HG03354 (cell line): ENCODE data around the gene CD79B.
"Not testable (repeated sequence)": the region's sequence is repeated elsewhere in the genome, so short reads cannot be mapped to it uniquely, and the experiment has no call there.

Source experiments
- ATAC-seq: cut with Tn5 transposase; IDR thresholded peaks from one replicate; pipeline ENCODE4 v1.9.1; 2021; ENCODE audit warnings: mild to moderate bottlenecking; ENCODE audit not compliant: unreplicated experiment, poor library complexity, severe bottlenecking

CD79B gene

DNA sequence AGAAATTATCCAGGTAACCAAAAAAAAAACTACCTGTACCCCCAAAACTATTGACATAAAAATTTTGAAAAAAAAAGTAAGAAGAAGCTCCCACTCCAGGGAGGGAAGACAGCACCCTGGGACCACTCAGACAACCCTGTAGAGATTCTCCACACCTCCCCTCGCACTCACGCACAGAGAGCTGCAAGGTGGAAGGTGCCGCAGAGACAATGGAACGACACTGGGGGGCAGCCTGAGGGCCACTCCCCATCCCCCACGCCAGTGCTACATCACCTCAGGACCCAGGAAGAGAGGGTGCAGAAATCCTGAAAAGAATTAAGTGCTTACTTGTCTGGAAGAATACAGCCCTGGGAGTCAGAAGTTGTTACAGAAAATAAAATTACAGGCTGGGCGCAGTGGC is 5.2 kb upstream of the CD79B start:
- no peak for ATAC-seq

DNA sequence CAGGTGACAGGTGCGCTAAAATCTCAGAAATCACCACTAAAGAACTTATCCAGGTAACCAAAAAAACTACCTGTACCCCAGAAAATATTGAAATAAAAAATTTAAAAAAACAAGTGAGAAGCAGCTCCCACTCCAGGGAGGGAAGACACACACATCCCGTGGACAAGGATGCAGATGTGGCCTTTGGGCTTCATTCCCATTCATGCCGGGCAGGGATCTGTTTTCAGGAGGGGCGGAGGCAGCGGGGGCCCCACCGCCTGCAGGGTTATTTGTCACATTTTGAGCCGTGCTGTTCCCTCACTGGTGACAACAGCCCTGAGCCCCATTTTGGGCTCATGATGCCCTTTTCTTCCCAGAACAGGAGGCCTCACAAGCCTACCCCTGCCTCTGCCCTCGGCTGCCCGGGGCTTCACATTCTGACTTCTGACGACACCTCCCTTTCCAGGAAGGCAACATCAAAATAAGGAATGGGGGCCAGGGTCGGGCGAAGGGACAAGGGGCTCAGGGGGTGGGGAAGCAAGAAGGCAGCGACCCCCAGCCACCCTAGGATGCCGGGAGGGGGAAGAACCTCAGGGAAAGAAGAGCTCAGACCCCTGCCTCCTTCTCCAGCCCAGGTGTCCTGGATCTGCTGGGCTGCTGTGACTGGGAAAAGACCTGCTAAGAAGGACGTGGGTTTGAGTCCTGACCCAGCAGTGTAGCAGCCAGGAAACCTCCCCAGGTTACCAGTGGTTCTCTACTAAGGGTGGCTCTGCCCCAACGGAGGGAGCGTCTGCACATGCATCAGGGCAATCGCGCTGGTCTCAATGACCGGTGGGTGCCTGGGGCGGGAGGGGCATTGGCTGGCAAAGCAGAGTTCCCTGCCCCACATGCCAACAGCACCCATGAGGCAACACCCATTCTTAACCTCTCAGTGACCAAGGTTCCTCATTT is 2.3 kb upstream of the CD79B start:
- ATAC-seq: no peak

DNA sequence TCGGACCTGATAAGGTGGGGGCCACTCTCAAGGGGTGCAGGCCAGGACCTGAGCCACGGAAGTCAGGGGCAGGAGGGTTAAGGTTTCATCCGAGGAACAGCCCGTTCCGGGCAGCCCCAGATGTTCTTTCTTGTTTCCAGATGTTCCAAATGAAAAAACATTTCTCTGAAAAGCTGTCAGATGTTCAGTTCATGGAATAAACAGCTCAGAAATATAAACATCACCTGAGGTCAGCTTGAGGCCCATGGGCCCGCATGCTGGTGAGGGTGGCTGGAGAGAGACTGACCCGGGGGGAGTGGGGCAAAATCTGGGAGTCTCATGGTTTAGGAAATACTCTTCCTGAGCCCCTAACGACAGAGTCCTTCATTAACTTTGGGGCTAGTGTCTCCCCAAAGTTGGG is 1.5 kb upstream of the CD79B start:
- ATAC-seq: no peak

DNA sequence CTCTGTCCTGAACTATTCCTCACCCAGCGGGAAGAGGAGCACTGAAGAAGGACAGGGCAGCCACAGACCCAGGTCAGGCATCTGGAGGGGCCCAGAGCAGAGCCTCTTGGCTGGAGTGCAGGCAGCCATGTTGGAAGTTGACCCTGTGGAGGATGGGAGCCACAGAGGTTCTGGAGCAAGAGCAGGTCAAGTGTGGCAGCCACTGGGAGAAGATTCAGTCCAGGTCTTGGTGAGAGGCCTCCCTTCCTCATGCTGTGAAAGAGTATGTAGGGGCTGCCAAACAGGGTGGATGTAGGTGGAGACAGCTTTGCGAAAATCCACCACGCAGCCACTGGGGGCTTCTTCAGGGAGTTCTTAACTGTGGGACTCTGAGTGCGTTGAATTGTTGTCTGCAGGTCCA is 590 bp upstream of the CD79B start:
- peak; percentile 17 for ATAC-seq

DNA sequence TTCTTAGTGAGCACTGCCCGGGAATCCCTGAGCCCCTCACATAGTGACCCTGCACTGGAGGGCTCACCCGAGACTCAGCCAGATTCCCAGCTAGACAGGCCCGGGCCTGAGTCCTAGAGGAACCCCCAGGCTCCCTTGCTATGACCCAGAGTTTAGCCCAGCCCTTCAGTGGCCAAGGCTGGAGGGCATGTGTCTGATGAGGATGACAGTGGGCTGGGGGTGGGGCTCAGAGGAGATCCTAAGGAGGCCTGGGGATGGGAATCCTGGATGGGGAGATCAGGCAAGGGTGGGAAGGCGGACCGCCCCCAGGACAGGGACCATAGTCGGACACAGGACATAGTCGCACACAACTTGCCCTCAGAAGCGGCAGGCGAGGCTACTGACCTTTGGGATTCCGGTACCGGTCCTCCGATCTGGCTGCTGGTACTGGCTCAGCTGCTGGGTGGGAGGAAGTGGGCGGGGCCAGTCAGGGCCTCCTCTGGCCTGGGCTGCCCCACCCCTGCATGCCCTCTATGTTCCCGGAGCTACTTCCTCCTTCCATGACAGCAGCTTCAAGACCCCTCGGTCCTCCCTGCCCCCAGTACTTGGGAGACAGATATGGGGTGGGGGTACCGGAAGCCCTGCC is 1.1 kb downstream of the CD79B start:
- ATAC-seq: no peak

DNA sequence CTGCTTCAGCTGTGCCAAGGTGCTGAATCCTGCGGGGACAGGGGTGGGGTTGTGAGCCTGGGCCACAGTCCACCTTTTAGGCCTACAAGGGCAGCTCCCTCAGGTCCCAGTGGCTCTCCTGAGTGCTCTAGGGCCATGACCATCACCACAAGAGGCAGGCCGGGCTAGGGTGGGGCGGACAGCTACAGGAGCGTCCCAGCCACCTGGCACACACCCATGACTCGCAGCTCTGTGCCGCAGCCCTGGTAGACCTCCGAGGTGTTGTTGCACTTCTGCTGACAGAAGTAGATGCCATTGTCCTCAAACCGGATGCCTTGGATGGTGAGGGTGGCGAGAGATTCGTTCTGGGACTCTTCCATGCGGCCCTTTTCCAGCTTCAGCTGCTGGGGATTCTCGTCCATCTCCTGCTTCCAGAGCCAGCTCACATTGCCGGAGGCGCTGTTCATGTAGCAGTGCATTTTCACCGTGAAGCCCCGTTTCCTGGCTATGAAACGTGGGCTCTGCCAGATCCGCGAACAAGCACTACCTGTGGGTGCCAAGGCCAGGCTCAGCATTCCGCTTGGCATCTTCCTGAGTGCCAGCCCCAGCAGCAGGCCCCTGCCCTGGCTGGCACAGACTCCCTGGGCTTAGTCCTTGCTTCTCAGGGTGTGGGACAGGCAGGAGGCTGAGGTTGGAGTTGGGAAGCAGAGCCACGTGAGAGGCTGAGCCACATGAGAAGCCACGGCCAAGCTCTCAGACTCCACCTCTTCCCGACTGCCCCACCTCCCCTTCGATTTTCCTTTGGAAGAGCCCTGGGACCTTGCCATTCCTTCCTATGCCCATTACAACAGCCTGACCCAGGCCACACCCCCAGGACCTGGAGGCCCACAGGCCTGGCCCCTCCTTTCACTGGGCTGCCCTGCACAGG is 2.0 kb downstream of the CD79B start:
- ATAC-seq: no peak

DNA sequence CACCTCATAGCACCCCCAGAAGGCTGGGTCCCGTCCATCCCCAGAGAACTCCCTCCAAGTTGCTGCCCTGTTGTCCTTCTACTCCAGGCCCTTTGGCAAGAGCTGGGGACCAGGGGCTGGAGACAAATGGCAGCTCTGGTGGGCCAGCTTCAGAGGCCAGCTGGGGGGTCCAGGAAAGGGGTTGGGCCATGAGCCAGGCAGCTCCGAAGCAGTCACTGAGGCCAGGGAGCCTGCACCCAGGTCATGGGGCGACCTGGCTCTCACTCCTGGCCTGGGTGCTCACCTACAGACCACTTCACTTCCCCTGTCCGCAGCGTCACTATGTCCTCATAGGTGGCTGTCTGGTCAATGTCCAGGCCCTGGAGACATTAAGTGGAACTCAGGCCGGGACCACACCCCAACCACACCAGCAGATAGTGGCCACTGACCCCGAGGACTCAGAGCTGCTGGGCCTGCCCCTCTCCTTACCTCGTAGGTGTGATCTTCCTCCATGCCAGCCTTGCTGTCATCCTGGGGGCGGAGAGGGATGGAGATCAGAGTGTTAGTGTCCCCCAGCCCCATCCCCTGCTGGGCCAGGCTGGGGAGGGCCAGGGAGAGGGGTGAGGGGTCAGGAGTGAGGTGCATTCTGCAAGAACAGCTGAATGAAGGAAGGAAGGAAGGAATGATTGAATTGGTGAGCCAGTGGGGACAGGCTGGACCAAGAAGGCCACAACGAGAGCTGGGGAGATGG is 3.0 kb downstream of the CD79B start:
- ATAC-seq: no peak

DNA sequence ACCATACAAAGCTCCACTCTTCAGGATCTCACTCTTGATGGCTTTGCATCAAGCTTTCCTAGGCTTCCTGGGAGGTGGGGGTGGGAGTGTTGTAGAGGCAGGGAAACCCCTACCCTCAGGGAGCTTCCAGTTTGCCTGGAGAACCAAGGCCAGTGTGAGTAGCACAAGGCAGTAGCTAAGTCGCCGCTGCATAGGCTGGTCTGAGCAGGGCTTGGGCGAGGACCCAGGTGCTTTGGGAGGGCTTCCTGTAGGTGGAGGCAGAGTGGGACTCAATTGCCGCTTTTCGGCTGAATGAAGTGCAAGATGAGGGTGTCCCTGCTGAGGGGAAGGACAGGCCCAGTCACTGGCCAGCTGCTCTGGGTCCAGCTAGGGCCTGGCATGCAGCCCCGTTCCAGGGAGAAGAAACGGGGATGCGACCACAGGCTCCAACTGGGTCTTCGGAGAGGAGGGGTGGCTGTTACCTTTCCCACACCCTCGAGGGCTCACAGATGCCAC is 3.9 kb downstream of the CD79B start:
- no peak for ATAC-seq

DNA sequence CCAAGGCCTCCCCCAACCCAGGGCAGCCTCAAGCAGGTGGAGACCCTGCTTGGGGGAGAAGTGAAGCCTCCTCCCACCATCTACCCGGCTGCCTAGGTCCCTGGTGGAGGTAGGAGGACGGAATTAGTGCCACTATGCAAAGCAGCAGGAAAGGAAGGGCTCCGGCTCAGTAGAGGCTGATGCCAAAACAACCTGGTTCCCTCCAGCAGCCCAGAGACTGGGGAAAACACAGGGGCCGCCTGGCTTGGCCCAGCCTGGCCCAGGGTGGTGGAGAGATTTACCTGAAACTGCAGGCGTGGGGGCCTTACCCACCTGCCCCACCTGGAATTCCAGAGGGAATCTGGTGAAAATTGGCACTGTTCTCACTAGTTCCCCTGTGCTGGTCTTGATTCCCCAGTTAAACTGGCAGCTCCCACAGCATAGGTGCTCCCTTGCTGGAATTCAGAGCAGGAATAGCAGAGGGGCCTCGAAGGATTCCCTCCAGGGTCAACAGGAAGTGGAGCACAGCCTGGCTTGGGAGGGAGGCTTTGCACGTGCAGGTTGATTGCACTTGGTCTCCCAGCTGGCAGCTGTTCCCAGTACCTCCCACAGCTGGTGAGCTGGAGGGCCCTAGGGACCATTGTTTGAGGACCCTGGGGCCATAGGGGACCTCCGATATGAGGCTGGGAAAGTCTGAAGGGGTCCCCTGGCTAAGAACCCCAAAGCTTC is 4.5 kb downstream of the CD79B start:
- ATAC-seq: no peak

DNA sequence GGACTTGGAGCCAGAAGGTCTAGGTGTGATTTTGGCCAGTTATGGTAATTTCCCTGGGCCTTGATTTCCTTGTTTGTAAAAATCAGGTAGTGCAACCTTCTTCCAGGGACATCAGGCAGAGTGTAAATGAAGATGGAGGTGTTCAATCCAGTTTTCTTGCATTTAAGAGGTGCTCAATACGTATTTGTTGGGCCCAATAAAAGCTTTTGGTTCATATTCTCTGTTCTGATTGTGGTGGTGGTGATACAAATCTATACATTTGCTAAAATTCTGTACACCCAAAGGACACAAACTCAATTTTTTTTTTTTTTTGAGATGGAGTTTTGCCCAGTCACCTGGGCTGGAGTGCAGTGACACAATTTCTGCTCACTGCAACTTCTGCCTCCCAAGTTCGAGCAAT is 6.0 kb downstream of the CD79B start:
- no peak for ATAC-seq

DNA sequence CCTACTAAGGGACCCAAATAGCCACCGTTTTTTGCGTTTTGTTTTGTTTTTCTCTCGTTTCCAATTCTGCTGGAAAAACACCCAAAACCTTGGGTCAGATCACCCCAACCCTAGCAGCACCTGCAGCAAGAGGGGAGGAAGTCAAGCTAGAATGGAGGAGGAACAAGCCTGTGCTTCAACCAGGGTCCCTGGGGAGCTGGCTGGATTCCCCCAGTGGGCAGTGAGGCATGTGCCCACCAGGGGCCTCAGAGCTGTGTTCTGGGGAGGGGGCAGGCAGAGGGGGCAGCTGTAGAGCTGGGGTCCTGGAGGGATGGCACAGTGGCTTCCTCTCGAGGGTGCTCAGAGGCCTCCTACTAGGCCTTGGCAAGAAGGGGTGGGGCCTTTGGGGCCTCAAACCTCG is 6.5 kb downstream of the CD79B start:
- no peak for ATAC-seq

DNA sequence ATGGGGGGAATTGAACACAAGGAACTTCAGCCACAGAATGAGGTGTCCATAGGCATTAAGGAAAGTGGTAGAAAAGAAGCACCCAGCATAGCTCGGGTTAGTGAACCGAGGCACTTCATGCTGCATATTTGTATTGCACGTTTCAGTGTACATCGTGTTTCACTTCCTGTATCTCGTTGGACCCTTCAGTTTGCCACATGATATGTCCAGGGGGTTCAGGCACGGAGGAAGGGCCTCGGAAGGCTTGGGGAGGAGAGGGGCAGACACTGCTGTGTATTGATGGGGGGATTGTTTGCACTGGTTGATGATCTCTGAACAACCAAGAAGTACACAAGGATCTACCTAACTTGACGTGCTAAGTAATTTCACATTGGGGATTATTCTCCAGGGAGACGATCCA is 9.7 kb downstream of the CD79B start:
- ATAC-seq: peak; percentile 60

DNA sequence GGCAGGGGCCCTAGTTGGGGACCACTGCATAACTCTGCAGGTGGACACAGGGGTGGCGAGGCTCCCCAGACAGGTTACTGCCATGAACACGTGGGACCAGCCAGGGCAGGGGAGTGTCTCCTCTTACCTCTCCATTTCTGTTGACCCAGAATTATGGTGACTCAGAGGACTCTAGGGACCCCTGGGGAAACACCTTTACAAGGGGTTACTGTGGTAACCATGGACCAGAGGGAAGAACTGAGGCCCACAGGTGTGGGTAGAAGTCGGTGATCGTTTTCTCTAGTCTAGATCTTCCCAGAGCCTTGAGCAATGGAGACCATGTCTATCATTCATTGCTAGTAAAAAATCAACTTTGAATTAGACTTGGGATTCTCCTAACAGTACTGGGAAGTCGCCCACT is 11.4 kb downstream of the CD79B start:
- not testable (repeated sequence) for ATAC-seq

DNA sequence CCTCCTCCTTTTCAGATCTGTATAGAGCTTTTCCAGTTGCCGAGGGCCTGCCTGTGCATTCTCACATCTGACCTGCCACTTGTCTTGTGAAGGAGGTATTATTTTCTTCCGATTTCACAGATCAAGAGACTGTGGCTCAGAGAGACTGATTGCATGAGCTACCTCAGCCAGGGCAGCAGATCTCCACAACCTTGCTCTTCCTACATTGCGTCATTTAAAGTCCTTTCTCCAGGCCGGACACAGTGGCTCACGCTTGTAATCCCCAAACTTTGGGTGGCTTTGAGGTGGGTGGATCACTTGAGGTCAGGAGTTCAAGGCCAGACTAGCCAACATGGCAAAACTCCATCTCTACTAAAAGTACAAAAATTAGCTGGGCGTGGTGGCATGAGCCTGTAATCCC is 12.1 kb downstream of the CD79B start:
- not testable (repeated sequence) for ATAC-seq

DNA sequence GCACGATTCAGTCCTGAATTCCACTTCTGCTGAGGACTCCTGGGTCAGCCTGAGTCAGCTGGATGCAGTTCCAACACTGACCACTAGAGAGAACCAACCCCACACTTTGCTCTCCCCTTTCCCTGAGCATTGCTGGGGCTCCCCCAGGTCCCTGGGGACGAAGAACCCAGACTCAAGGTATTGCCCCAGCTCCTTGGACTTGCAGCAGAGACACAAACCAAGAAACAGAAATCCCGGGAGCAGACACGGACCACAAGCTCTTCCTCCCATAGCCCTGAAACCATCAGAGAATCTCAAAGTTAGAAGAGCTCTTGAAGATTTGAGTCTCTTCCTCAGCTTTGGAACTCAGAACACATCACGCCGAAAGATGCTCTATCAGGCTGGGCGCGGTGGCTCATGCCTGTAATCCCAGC is 12.8 kb downstream of the CD79B start:
- peak; percentile 69 for ATAC-seq

DNA sequence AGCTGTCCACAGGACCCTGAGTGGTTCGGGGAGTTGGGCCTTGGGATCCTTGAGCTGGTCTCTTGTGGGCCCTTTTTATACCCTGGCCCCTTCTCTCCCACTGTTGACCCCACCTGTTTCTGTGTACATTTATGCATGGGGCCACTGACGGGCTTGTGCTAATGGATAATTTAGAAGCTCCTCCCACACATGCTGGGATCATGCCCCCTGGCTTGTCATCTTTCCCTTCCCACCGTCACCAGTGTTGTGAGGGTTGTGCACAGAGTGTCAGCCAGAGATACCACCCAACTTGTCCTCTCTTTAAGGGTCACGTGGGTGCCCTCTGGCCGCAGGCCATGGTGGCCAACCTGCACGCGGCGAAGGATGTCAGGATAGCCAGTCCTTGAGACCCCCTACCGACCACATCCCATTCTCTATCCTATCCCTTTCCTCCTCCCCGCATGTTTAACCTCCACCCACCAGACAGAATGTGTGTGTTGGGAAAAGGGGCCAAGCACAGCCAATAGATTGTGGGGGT is 13.3 kb downstream of the CD79B start, which contains the start of gene GH1:
Gene GH1, minus strand, starts transcription at position 51 of the 517 bp plus-strand sequence. CDS start 63 bp downstream, outside the sequence.
- ATAC-seq: not testable (repeated sequence)

DNA sequence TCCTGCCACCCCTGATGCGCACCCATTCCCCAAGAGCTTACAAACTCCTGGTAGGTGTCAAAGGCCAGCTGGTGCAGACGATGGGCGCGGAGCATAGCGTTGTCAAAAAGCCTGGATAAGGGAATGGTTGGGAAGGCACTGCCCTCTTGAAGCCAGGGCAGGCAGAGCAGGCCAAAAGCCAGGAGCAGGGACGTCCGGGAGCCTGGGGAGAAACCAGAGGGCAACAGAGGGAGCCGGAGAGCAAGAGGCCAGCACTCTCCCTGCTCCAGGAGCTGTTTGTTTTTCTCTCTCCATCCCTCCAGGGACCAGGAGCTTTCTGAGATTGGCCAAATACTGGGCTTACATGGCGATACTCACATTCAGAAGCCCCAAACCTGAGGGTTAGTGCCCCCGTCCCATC is 13.8 kb downstream of the CD79B start:
- ATAC-seq: no peak

DNA sequence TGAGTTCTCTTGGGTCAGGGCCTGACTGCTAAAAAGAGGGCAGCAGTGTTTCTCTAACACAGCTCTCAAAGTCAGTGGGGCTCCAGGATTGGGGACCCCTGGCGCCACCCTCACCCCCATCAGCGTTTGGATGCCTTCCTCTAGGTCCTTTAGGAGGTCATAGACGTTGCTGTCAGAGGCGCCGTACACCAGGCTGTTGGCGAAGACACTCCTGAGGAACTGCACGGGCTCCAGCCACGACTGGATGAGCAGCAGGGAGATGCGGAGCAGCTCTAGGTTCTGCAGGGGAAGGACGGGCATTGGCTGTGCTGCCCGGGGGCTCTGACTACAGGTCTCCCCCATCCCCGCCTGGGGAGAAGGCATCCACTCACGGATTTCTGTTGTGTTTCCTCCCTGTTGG is 14.5 kb downstream of the CD79B start:
- ATAC-seq: no peak
